Liver (tissue), 9 donors: ENCODE measurements around the gene GPX4. TPM values are rescaled to one million over a fixed set of nuclear protein-coding genes. Genes with fewer than 3 reads are reported as not detected.

ENCODE experiments used
- DNase-seq: peaks from one replicate; pipeline ENCODE4 v3.0.0-alpha.2; 2017; ENCODE audit warnings: low spot score
- H3K27ac ChIP-seq, 2 donors: one replicate each; pipeline ENCODE4 v1.7.0; 2013; ENCODE audit warnings: inconsistent platforms in 2 of 2, low read length in 2 of 2, control low read depth in 1 of 2, low read depth in 1 of 2, mild to moderate bottlenecking in 1 of 2
- H3K27me3 ChIP-seq, 4 donors: one replicate each; pipeline versions ENCODE4 v1.6.1 to v1.7.0; 2013; ENCODE audit warnings: low read length in 3 of 4, inconsistent platforms in 1 of 4, mild to moderate bottlenecking in 1 of 4, moderate library complexity in 1 of 4; ENCODE audit not compliant: control insufficient read depth in 4 of 4, insufficient read depth in 4 of 4
- H3K36me3 ChIP-seq, 4 donors: one replicate each; pipeline versions ENCODE4 v1.6.1 to v1.7.0; 2013; ENCODE audit warnings: low read length in 3 of 4, mild to moderate bottlenecking in 3 of 4, low read depth in 1 of 4, moderate library complexity in 1 of 4; ENCODE audit not compliant: control insufficient read depth in 4 of 4, insufficient read depth in 3 of 4
- H3K4me1 ChIP-seq, 4 donors: one replicate each; pipeline versions ENCODE4 v1.6.1 to v1.7.0; 2013; ENCODE audit warnings: low read length in 3 of 4, mild to moderate bottlenecking in 3 of 4, moderate library complexity in 1 of 4; ENCODE audit not compliant: control insufficient read depth in 4 of 4, insufficient read depth in 4 of 4
- H3K4me3 ChIP-seq, 3 donors: one replicate each; pipeline versions ENCODE4 v1.6.1 to v1.7.0; 2013; ENCODE audit warnings: low read length in 3 of 3, control low read depth in 1 of 3, low read depth in 1 of 3, mild to moderate bottlenecking in 1 of 3
- H3K9ac ChIP-seq, 2 donors: one replicate each; pipeline ENCODE4 v1.7.0; 2013; ENCODE audit warnings: low read length in 2 of 2, mild to moderate bottlenecking in 2 of 2, moderate library complexity in 2 of 2, control low read depth in 1 of 2, low read depth in 1 of 2
- H3K9me3 ChIP-seq, 4 donors: one replicate each; pipeline versions ENCODE4 v1.6.1 to v1.7.0; 2013; ENCODE audit warnings: low read length in 3 of 4; ENCODE audit not compliant: control insufficient read depth in 4 of 4
- EGR1 ChIP-seq, 2 donors: IDR thresholded peaks; 2 replicates each; pipeline ENCODE4 v1.6.1; 2016 to 2018; ENCODE audit warnings: antibody characterized with exemption in 2 of 2, low read depth in 2 of 2
- FOXA2 ChIP-seq: IDR thresholded peaks from 2 replicates; pipeline ENCODE4 v1.6.1; 2016; ENCODE audit warnings: antibody characterized with exemption
- GABPA ChIP-seq, 2 donors: IDR thresholded peaks in 1 of 2; conservative IDR thresholded peaks in 1 of 2; 2 replicates each; pipeline ENCODE4 v1.6.1; 2016; ENCODE audit warnings: antibody characterized with exemption in 2 of 2, mild to moderate bottlenecking in 1 of 2, moderate library complexity in 1 of 2
- NR2F2 ChIP-seq: IDR thresholded peaks from 2 replicates; pipeline ENCODE4 v1.6.1; 2016; ENCODE audit warnings: antibody characterized with exemption
- SP1 ChIP-seq: IDR thresholded peaks from 2 replicates; pipeline ENCODE4 v1.6.1; 2018; ENCODE audit warnings: antibody characterized with exemption, mild to moderate bottlenecking
- YY1 ChIP-seq: IDR thresholded peaks from 2 replicates; pipeline ENCODE4 v1.6.1; 2016; ENCODE audit warnings: antibody characterized with exemption, mild to moderate bottlenecking
- WGBS: extraction: QIAGEN DNeasy Blood & Tissue Kit; methylation state at CpG from one replicate; pipeline ENCODE4 v1.1.7; 2013; 5-methylcytosine and 5-hydroxymethylcytosine counted together
- polyA plus RNA-seq, 2 donors: library from polyadenylated mRNA; stranded (reverse) in 1 of 2; unstranded in 1 of 2; fragments of 200-250 nt in 1 of 2; fragments of >200 nt in 1 of 2; fragmentation: Nextera tagmentation in 1 of 2; extraction: Ambion mirVana in 1 of 2; gene quantifications; one replicate each; pipeline versions ENCODE4 v1.2.1 to v1.2.3, GENCODE V29; 2013 to 2015
- total RNA-seq, 2 donors: library from RNA; depleted of rRNA; stranded (reverse); fragments of >200 nt; gene quantifications; one replicate each; pipeline ENCODE4 v1.2.3, GENCODE V29; 2014
- TF ChIP-seq, protein P1 (sequence below): IDR thresholded peaks from 2 replicates; pipeline ENCODE4 v1.6.1; 2016; ENCODE audit warnings: antibody characterized with exemption, mild to moderate bottlenecking
- TF ChIP-seq, protein P2 (sequence below): fragments of 150-350 bp; IDR thresholded peaks from 2 replicates; pipeline ENCODE4 v1.5.1; 2017; ENCODE audit warnings: improper control_type of control experiment, low read depth, low read length; ENCODE audit not compliant: missing input control
- TF ChIP-seq, protein P3 (sequence below): IDR thresholded peaks from 2 replicates; pipeline ENCODE4 v1.6.1; 2016; ENCODE audit warnings: antibody characterized with exemption
- TF ChIP-seq, protein P4 (sequence below): IDR thresholded peaks from 2 replicates; pipeline ENCODE4 v1.6.1; 2016; ENCODE audit warnings: antibody characterized with exemption
- donor health status: healthy.
- donor health status: healthy.
- donor health status: healthy.
- donor health status: healthy.
- donor health status: healthy.

The GPX4 gene
- total and polyA plus RNA-seq, 4 donors: 122 to 558 (median 298) TPM

DNA sequence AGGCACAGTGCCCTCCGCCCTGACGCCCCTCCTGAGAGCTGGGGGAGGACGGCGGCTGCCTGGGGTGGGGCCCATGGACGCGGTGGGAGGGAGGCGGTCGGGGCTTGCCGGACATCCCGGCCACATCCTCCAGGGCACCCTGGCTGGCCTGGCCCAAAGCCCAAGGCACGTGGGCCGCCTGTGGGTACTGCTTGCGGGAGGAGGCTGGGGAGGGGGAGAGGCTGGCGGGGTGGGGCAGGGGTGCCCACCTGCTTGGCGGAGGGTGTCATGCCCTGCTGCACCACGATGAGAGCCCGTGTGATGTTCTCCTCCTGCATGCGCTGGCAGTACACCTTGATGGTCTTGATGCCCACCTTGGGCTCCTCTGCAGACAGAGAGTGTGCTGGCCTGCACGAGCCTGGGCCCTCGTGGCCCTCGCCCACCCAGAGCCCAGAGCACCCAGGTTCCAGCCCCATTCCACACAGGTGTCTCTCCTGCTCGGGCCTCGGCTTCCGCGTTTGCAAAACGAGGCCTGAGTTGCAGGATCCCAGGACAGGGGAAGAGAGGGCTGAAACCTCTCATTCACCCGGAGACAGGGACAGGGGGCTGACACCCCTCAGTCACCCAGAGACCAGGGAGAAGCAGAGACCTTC, 12.1 kb upstream of the GPX4 start:
- TF ChIP-seq EGR1 (IDR thresholded peaks at IDR 0.05; ENCODE audit: low read depth in 2 of 2) (no peak), FOXA2 (no peak), SP1 (no peak)
- peaks cover 9 to 27% (median 20%) of the 10 kb centered on the region in 4 donors for H3K36me3 ChIP-seq
- H3K27me3 ChIP-seq: no peaks in the 10 kb centered on the region
- no peak for DNase-seq
- no peak overlapping the region for H3K4me3 ChIP-seq
- peaks cover 3 to 39% (median 22%) of the 10 kb centered on the region in 4 donors for H3K4me1 ChIP-seq
- H3K27ac ChIP-seq: no peak overlapping the region
- 91% methylated on average over 27 of the region's 27 CpGs for WGBS
- H3K9ac ChIP-seq: no peak overlapping the region
- H3K9me3 ChIP-seq: no peaks in the 10 kb centered on the region

DNA sequence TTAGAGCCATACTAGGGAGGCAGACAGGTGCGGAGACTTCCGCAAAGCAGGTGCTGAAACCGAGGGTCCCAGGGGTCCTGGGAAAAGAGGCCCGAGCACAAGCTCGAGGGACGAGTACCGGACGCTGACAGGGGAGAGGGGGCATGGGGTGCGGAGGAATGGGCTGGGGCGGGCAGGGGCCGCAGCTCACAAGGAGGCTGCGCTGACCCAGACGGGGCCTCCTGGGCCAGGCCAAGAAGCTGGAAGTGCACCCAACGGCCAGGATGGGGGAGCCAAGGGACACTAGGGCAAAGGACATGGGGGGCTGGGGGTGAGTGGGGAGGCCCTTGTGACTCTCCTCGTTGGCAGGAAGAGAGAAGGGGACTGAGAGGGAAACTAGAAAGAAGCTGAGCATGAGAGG, 10.5 kb upstream of the GPX4 start:
- peak overlapping the region in 2 of 3 donors; percentile 69 to 95 for H3K4me3 ChIP-seq
- no peaks in the 10 kb centered on the region for H3K27me3 ChIP-seq
- no peaks in the 10 kb centered on the region for H3K9me3 ChIP-seq
- H3K27ac ChIP-seq: peak overlapping the region in 1 of 2 donors; percentile 1
- H3K9ac ChIP-seq: peak overlapping the region in 1 of 2 donors; percentile 40
- H3K36me3 ChIP-seq: peaks cover 4 to 18% (median 15%) of the 10 kb centered on the region in 4 donors
- whole genome bisulfite sequencing: 80% methylated on average over 15 of the region's 15 CpGs
- TF ChIP-seq NR2F2 (no peak), SP1 (no peak), YY1 (no peak), GABPA (IDR thresholded peaks at IDR 0.05 in 1 of 2, conservative IDR thresholded peaks at IDR 0.05 in 1 of 2) (no peak)
- TF ChIP-seq, protein P1, sequence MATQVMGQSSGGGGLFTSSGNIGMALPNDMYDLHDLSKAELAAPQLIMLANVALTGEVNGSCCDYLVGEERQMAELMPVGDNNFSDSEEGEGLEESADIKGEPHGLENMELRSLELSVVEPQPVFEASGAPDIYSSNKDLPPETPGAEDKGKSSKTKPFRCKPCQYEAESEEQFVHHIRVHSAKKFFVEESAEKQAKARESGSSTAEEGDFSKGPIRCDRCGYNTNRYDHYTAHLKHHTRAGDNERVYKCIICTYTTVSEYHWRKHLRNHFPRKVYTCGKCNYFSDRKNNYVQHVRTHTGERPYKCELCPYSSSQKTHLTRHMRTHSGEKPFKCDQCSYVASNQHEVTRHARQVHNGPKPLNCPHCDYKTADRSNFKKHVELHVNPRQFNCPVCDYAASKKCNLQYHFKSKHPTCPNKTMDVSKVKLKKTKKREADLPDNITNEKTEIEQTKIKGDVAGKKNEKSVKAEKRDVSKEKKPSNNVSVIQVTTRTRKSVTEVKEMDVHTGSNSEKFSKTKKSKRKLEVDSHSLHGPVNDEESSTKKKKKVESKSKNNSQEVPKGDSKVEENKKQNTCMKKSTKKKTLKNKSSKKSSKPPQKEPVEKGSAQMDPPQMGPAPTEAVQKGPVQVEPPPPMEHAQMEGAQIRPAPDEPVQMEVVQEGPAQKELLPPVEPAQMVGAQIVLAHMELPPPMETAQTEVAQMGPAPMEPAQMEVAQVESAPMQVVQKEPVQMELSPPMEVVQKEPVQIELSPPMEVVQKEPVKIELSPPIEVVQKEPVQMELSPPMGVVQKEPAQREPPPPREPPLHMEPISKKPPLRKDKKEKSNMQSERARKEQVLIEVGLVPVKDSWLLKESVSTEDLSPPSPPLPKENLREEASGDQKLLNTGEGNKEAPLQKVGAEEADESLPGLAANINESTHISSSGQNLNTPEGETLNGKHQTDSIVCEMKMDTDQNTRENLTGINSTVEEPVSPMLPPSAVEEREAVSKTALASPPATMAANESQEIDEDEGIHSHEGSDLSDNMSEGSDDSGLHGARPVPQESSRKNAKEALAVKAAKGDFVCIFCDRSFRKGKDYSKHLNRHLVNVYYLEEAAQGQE: no peak
- TF ChIP-seq, protein P2, sequence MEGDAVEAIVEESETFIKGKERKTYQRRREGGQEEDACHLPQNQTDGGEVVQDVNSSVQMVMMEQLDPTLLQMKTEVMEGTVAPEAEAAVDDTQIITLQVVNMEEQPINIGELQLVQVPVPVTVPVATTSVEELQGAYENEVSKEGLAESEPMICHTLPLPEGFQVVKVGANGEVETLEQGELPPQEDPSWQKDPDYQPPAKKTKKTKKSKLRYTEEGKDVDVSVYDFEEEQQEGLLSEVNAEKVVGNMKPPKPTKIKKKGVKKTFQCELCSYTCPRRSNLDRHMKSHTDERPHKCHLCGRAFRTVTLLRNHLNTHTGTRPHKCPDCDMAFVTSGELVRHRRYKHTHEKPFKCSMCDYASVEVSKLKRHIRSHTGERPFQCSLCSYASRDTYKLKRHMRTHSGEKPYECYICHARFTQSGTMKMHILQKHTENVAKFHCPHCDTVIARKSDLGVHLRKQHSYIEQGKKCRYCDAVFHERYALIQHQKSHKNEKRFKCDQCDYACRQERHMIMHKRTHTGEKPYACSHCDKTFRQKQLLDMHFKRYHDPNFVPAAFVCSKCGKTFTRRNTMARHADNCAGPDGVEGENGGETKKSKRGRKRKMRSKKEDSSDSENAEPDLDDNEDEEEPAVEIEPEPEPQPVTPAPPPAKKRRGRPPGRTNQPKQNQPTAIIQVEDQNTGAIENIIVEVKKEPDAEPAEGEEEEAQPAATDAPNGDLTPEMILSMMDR: no peak
- TF ChIP-seq, protein P3, sequence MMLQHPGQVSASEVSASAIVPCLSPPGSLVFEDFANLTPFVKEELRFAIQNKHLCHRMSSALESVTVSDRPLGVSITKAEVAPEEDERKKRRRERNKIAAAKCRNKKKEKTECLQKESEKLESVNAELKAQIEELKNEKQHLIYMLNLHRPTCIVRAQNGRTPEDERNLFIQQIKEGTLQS: no peak
- TF ChIP-seq, protein P4, sequence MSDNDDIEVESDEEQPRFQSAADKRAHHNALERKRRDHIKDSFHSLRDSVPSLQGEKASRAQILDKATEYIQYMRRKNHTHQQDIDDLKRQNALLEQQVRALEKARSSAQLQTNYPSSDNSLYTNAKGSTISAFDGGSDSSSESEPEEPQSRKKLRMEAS: no peak
- peaks cover 8 to 47% (median 29%) of the 10 kb centered on the region in 4 donors for H3K4me1 ChIP-seq
- DNase-seq: no peak
